Suprapubic skin (tissue), 4 donors: ENCODE data around the gene MALRD1. TPM values are rescaled to one million over a fixed set of nuclear protein-coding genes. Genes with fewer than 3 reads are reported as not detected.
A peak's percentile ranks its signal among the peaks of the same experiment; 100 is the strongest.

Source experiments
- DNase-seq, 2 donors: peaks; one replicate each; pipeline ENCODE4 v3.0.0-alpha.2; 2019; ENCODE audit warnings: low spot score in 2 of 2
- H3K27ac ChIP-seq: fragments of 200-600 bp; sonication (generic); one replicate; pipeline ENCODE4 v1.5.1; 2019
- H3K27me3 ChIP-seq: fragments of 200-600 bp; sonication (generic); one replicate; pipeline ENCODE4 v1.5.1; 2019
- H3K36me3 ChIP-seq: fragments of 200-600 bp; sonication (generic); one replicate; pipeline ENCODE4 v1.5.1; 2019
- H3K4me1 ChIP-seq: fragments of 200-600 bp; sonication (generic); one replicate; pipeline ENCODE4 v1.5.1; 2019
- H3K4me3 ChIP-seq: fragments of 200-600 bp; sonication (generic); one replicate; pipeline ENCODE4 v1.5.1; 2019; ENCODE audit warnings: mild to moderate bottlenecking
- H3K9me3 ChIP-seq: fragments of 200-600 bp; sonication (generic); one replicate; pipeline ENCODE4 v1.5.1; 2019
- EP300 ChIP-seq: sonication (generic); formaldehyde crosslinking; IDR thresholded peaks from one replicate; pipeline ENCODE4 v1.6.1; 2017; ENCODE audit warnings: antibody characterized with exemption
- POLR2A ChIP-seq, 2 donors: fragments of 450-650 bp; IDR thresholded peaks; one replicate each; pipeline ENCODE4 v1.6.1; 2017; ENCODE audit warnings: antibody characterized with exemption in 2 of 2, mild to moderate bottlenecking in 2 of 2, moderate library complexity in 2 of 2
- POLR2AphosphoS5 ChIP-seq, 3 donors: sonication (generic); formaldehyde crosslinking; IDR thresholded peaks; one replicate each; pipeline ENCODE4 v1.6.1; 2017; ENCODE audit warnings: antibody characterized with exemption in 3 of 3
- WGBS: methylation state at CpG from one replicate; pipeline ENCODE4 v1.1.5; 2018; 5-methylcytosine and 5-hydroxymethylcytosine counted together
- total RNA-seq, 4 donors: library from RNA; depleted of rRNA; stranded (reverse); fragments of >200 nt; gene quantifications; one replicate each; pipeline ENCODE4 v1.1.0, GENCODE V29; 2016
- TF ChIP-seq, protein P1 (sequence below), 2 donors: fragments of 200-600 bp in 1 of 2; fragments of 450-650 bp in 1 of 2; sonication (generic) in 1 of 2; IDR thresholded peaks; one replicate each; pipeline ENCODE4 v1.5.1; 2016 to 2019; ENCODE audit warnings: antibody characterized with exemption in 2 of 2, mild to moderate bottlenecking in 1 of 2, moderate library complexity in 1 of 2

Gene MALRD1
- total RNA-seq, 4 donors from 2014 or later: 0.23 to 0.80 (median 0.31) TPM; not detected in 1

- no peak overlapping the region for H3K4me3 ChIP-seq
- no peaks in the 10 kb centered on the region for H3K9me3 ChIP-seq
- no peak for TF ChIP-seq EP300
- no peak for TF ChIP-seq POLR2A (IDR thresholded peaks at IDR 0.05)
- TF ChIP-seq POLR2AphosphoS5 (IDR thresholded peaks at IDR 0.05): no peak
- TF ChIP-seq, protein P1, sequence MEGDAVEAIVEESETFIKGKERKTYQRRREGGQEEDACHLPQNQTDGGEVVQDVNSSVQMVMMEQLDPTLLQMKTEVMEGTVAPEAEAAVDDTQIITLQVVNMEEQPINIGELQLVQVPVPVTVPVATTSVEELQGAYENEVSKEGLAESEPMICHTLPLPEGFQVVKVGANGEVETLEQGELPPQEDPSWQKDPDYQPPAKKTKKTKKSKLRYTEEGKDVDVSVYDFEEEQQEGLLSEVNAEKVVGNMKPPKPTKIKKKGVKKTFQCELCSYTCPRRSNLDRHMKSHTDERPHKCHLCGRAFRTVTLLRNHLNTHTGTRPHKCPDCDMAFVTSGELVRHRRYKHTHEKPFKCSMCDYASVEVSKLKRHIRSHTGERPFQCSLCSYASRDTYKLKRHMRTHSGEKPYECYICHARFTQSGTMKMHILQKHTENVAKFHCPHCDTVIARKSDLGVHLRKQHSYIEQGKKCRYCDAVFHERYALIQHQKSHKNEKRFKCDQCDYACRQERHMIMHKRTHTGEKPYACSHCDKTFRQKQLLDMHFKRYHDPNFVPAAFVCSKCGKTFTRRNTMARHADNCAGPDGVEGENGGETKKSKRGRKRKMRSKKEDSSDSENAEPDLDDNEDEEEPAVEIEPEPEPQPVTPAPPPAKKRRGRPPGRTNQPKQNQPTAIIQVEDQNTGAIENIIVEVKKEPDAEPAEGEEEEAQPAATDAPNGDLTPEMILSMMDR (IDR thresholded peaks at IDR 0.05): no peak
- DNase-seq: no peak
- WGBS: 80% methylated on average over 3 of the region's 3 CpGs
- no peaks in the 10 kb centered on the region for H3K4me1 ChIP-seq
- no peaks in the 10 kb centered on the region for H3K27me3 ChIP-seq
- H3K36me3 ChIP-seq: no peaks in the 10 kb centered on the region
- no peak overlapping the region for H3K27ac ChIP-seq
These were observed 577.6 kb downstream of the MALRD1 start for GRCh38 chr10:19626156-19626555.

- H3K4me1 ChIP-seq: no peaks in the 10 kb centered on the region
- TF ChIP-seq EP300: no peak
- no peak for TF ChIP-seq POLR2A (IDR thresholded peaks at IDR 0.05)
- TF ChIP-seq, protein P1 (IDR thresholded peaks at IDR 0.05): no peak
- no peak for TF ChIP-seq POLR2AphosphoS5 (IDR thresholded peaks at IDR 0.05)
- no peak overlapping the region for H3K27ac ChIP-seq
- no peaks in the 10 kb centered on the region for H3K9me3 ChIP-seq
- DNase-seq: no peak
- 77% methylated on average over 7 of the region's 7 CpGs for WGBS
- no peaks in the 10 kb centered on the region for H3K36me3 ChIP-seq
- H3K27me3 ChIP-seq: no peaks in the 10 kb centered on the region
- no peak overlapping the region for H3K4me3 ChIP-seq
These were observed 580.4 kb downstream of the MALRD1 start for GRCh38 chr10:19628767-19629560.

GRCh38 chr10:19629567-19629966 lies 581.0 kb downstream of the MALRD1 start:
- no peaks in the 10 kb centered on the region for H3K36me3 ChIP-seq
- 45% methylated on average over 6 of the region's 6 CpGs for WGBS
- no peak overlapping the region for H3K4me3 ChIP-seq
- H3K9me3 ChIP-seq: no peaks in the 10 kb centered on the region
- H3K27me3 ChIP-seq: no peaks in the 10 kb centered on the region
- TF ChIP-seq, protein P1 (IDR thresholded peaks at IDR 0.05): no peak
- TF ChIP-seq EP300 (no peak), POLR2A (IDR thresholded peaks at IDR 0.05) (no peak), POLR2AphosphoS5 (IDR thresholded peaks at IDR 0.05) (no peak)
- DNase-seq: peak; percentile 72 to 80
- no peak overlapping the region for H3K27ac ChIP-seq
- H3K4me1 ChIP-seq: no peaks in the 10 kb centered on the region

GRCh38 chr10:19634163-19634562 lies 585.6 kb downstream of the MALRD1 start:
- Histone ChIP-seq H3K4me1 (no peaks in the 10 kb centered on the region), H3K36me3 (no peaks in the 10 kb centered on the region), H3K27me3 (no peaks in the 10 kb centered on the region), H3K27ac (no peak overlapping the region), H3K9me3 (no peaks in the 10 kb centered on the region), H3K4me3 (no peak overlapping the region)
- 95% methylated on average over 5 of the region's 5 CpGs for WGBS
- no peak for DNase-seq
- TF ChIP-seq, protein P1 (IDR thresholded peaks at IDR 0.05): no peak
- TF ChIP-seq POLR2AphosphoS5 (IDR thresholded peaks at IDR 0.05) (no peak), POLR2A (IDR thresholded peaks at IDR 0.05) (no peak), EP300 (no peak)

DNA sequence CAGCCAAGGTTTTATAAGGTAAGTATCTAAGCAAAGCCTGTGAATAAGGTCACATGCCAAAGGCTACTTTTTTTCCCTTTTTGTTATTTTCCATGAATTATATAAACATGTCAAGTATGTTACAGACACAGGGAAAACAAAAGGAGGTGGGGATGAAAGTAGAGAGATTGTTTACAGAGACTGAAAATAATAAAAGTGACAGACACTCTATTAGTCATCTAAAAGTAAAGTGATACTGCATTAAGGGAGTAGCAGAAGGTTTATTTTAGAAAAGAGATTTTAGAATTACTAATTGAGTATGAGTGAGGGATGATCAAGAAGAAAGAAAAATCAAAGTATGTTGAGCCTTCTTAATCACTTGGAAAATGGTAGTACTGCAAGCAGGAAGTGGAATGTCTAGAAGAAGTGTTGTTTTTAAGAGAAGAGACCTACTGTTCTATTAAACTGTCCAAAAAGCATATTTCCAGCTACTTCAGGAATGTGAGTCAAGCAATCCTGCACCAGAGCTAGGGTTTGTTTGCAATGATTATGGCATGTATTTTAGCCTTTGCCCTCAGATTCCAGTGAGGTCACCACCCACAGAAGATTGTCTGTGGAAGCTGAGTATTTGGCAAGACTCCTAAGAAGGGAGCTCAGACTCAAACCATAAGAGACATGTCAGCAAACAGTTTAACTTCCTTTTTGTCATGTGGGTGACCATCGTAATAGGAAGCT lies 589.7 kb downstream of the MALRD1 start:
- H3K4me3 ChIP-seq: peak overlapping the region; percentile 18
- TF ChIP-seq EP300 (no peak), POLR2AphosphoS5 (IDR thresholded peaks at IDR 0.05) (no peak), POLR2A (IDR thresholded peaks at IDR 0.05) (no peak)
- TF ChIP-seq, protein P1 (IDR thresholded peaks at IDR 0.05): no peak
- no peaks in the 10 kb centered on the region for H3K36me3 ChIP-seq
- 40% methylated on average over 1 of the region's 1 CpG for WGBS
- H3K27ac ChIP-seq: peak overlapping the region; percentile 20
- H3K27me3 ChIP-seq: no peaks in the 10 kb centered on the region
- DNase-seq: no peak
- no peaks in the 10 kb centered on the region for H3K9me3 ChIP-seq
- no peaks in the 10 kb centered on the region for H3K4me1 ChIP-seq
